Common myeloid progenitor, CD34-positive (primary cell): ENCODE measurements around the gene TEX14.
A peak's percentile ranks its signal among the peaks of the same experiment; 100 is the strongest.

Experiments used
- CTCF ChIA-PET: fragments of 350-600 bp; sonication (Branson Sonifier 250); formaldehyde crosslinking; loops from one replicate; lab custom pipeline; 2021; ENCODE audit warnings: antibody characterized with exemption; lab: Charles Lee
- POLR2A ChIA-PET: fragments of 350-600 bp; sonication (Branson Sonifier 250); formaldehyde crosslinking; loops from one replicate; lab custom pipeline; 2021; ENCODE audit warnings: antibody characterized with exemption; lab: Charles Lee
- DNase-seq, 3 donors: peaks; one replicate each; pipeline versions ENCODE4 v3.0.0 to v3.0.0-alpha.2; 2013
- H3K27ac ChIP-seq, 2 experiments: 1 replicate in 1 of 2; 2 replicates in 1 of 2; pipeline ENCODE4 v1.7.0; 2013; ENCODE audit warnings: inconsistent platforms in 2 of 2, low read length in 2 of 2, mild to moderate bottlenecking in 2 of 2, low read depth in 1 of 2, moderate library complexity in 1 of 2; ENCODE audit not compliant: severe bottlenecking in 2 of 2, insufficient read depth in 1 of 2, poor library complexity in 1 of 2
- H3K27me3 ChIP-seq, 5 experiments: replicated peaks in 2 of 5; 1 replicate in 3 of 5; 2 replicates in 2 of 5; pipeline versions ENCODE4 v1.6.1 to v1.7.0; 2013; ENCODE audit warnings: low read length in 4 of 5, mild to moderate bottlenecking in 2 of 5, moderate library complexity in 2 of 5, inconsistent platforms in 1 of 5; ENCODE audit not compliant: insufficient read depth in 5 of 5, control insufficient read depth in 4 of 5
- H3K36me3 ChIP-seq, 4 experiments: 1 replicate in 2 of 4; 2 replicates in 2 of 4; pipeline versions ENCODE4 v1.6.1 to v1.7.0; 2013; ENCODE audit warnings: low read length in 3 of 4, control low read depth in 1 of 4, mild to moderate bottlenecking in 1 of 4; ENCODE audit not compliant: control insufficient read depth in 4 of 4, insufficient read depth in 4 of 4
- H3K4me1 ChIP-seq, 4 experiments: 1 replicate in 3 of 4; 2 replicates in 1 of 4; pipeline versions ENCODE4 v1.6.1 to v1.7.1; 2013; ENCODE audit warnings: low read length in 3 of 4, mild to moderate bottlenecking in 3 of 4, control low read depth in 1 of 4, inconsistent platforms in 1 of 4, moderate library complexity in 1 of 4; ENCODE audit not compliant: control insufficient read depth in 4 of 4, insufficient read depth in 4 of 4; ENCODE audit errors: control extremely low read depth in 1 of 4
- H3K4me3 ChIP-seq, 7 experiments: 1 replicate in 4 of 7; 2 replicates in 3 of 7; pipeline versions ENCODE4 v1.5.1 to v1.7.0; 2013; ENCODE audit warnings: mild to moderate bottlenecking in 7 of 7, low read length in 6 of 7, moderate library complexity in 6 of 7, inconsistent platforms in 2 of 7, low read depth in 2 of 7, control low read depth in 1 of 7; ENCODE audit not compliant: insufficient read depth in 4 of 7, control insufficient read depth in 1 of 7; ENCODE audit errors: extremely low read depth in 1 of 7
- H3K9me3 ChIP-seq, 5 experiments: 1 replicate in 4 of 5; 2 replicates in 1 of 5; pipeline versions ENCODE4 v1.6.1 to v1.7.1; 2013; ENCODE audit warnings: low read length in 4 of 5, mild to moderate bottlenecking in 2 of 5, inconsistent platforms in 1 of 5, low read depth in 1 of 5, moderate library complexity in 1 of 5; ENCODE audit not compliant: control insufficient read depth in 4 of 5, insufficient read depth in 2 of 5; ENCODE audit errors: control extremely low read depth in 1 of 5
- WGBS: methylation state at CpG from one replicate; pipeline ENCODE4 v1.1.5; 2013; ENCODE audit not compliant: insufficient coverage; 5-methylcytosine and 5-hydroxymethylcytosine counted together

TEX14 gene

DNA sequence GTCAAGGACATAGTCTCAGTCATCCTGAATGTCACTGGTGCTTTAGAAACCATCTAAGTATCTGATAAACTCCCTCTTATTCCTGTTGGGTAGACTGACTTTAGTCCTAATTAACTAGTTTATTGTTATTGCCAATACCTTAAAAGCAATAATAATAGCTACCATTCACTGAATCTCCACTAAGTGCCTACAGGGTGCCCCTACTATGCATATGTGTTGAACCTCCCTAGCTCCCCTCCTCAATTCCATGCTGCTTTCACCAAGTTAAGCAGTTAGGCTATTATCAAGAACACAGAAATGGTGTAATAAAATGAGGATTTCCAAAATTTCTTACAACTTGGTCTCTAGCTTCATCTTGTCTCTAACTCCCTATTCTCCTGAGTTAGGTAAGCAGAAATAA is 89.9 kb downstream of the TEX14 start:
- H3K27ac ChIP-seq: no peak overlapping the region
- H3K4me3 ChIP-seq: no peak overlapping the region
- peaks cover 0 to 5% (median 0%) of the 10 kb centered on the region in 4 experiments for H3K4me1 ChIP-seq
- DNase-seq: no peak
- no peaks in the 10 kb centered on the region for H3K36me3 ChIP-seq
- CTCF ChIA-PET: interaction anchor here (0.8 to 1.0 kb wide), 2 partner anchors 14 to 20 kb away, joined by 3 to 6 read pairs; no protein-coding TSS in a partner anchor
- H3K9me3 ChIP-seq: no peaks in the 10 kb centered on the region
- no peaks in the 10 kb centered on the region for H3K27me3 ChIP-seq
- POLR2A ChIA-PET: no interaction called here

DNA sequence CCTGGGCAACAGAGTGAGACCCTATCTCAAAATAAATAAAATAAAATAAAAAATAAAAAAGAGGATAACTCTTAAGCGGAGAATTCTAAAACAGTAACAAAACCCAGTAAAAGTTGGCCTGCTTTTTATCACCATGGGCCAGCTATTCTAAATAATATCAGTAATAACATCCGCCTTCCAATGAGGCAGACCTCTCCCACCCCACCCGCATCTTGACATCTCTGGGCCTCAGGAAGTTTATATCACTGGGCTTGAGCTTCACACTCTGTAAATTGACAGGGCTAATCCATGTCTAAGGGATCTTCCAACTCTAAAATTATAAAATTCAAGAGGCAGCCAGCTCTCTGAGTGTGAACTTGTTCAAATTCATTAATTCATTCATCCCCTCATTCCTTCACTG is 94.5 kb downstream of the TEX14 start:
- no peaks in the 10 kb centered on the region for H3K36me3 ChIP-seq
- H3K27me3 ChIP-seq: no peaks in the 10 kb centered on the region
- WGBS: 90% methylated on average over 2 of the region's 3 CpGs
- no peaks in the 10 kb centered on the region for H3K9me3 ChIP-seq
- H3K27ac ChIP-seq: no peak overlapping the region
- no peaks in the 10 kb centered on the region for H3K4me1 ChIP-seq
- CTCF ChIA-PET: interaction anchor here (1.0 to 1.4 kb wide), 2 partner anchors 9 to 72 kb away, joined by 3 to 4 read pairs; no protein-coding TSS in a partner anchor
- POLR2A ChIA-PET: no interaction called here
- no peak overlapping the region for H3K4me3 ChIP-seq
- no peak for DNase-seq

DNA sequence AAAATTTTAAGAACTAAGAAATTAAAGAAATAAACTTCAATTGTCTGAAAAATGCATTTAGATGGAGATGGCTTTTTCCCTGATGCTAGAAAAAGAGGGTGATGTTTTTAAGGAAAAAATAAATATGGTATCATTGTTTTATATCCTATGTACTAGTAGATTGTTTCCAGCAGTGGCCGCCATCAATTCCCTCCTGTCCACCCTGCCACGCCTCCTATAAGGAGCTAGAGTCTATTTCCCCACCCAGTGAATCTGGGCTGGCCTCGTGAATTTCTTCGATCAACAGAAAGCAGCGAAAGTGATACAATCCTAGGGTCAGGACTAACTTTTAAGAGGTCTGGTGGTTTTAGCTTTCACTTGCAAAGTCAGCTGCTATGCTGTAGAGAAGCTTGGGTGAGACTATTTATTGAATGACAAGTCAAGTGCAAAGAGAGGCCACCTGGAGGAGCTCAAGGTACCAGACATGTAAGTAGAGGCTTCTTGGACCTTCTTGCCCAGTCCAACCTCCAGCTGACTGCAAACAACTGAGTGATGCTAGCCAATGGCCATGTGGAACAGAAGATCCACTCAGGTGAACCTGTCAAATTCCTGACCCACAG is 96.6 kb downstream of the TEX14 start:
- 98% methylated on average over 5 of the region's 5 CpGs for WGBS

DNA sequence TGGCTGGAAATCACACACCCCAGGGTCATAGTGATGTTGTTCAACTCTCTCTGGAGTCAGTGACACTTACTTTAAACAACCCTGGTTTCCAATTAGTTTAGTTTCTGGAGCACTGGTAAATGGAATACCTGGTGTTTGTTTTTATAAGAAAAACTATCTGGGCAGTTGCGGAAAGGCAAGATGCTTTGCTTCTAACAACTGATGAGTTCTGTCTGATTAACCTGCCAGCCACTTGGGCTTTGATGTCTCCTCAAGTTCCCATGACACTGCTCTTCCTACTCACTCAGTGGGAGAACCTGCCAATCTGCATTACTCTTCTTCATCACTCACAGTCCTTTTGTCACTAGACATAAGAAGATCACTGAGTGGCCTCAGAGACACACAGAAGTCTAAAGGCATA is 98.7 kb downstream of the TEX14 start:
- WGBS: 100% methylated on average over 1 of the region's 1 CpG
- CTCF ChIA-PET: no interaction called here
- POLR2A ChIA-PET: no interaction called here
- no peaks in the 10 kb centered on the region for H3K4me1 ChIP-seq
- no peak overlapping the region for H3K4me3 ChIP-seq
- no peak for DNase-seq
- no peak overlapping the region for H3K27ac ChIP-seq
- no peaks in the 10 kb centered on the region for H3K27me3 ChIP-seq
- no peaks in the 10 kb centered on the region for H3K36me3 ChIP-seq
- H3K9me3 ChIP-seq: no peaks in the 10 kb centered on the region

More for the DNA sequence above, 96.6 kb downstream of the TEX14 start:
- no peaks in the 10 kb centered on the region for H3K4me1 ChIP-seq
- no peaks in the 10 kb centered on the region for H3K9me3 ChIP-seq
- CTCF ChIA-PET: interaction anchor here (0.6 to 2.0 kb wide), 3 partner anchors 9 to 25 kb away, joined by 3 to 10 read pairs (median 6); no protein-coding TSS in a partner anchor
- H3K27me3 ChIP-seq: no peaks in the 10 kb centered on the region
- H3K36me3 ChIP-seq: no peaks in the 10 kb centered on the region
- no peak overlapping the region for H3K4me3 ChIP-seq
- no peak overlapping the region for H3K27ac ChIP-seq
- POLR2A ChIA-PET: interaction anchor here (0.7 to 1.2 kb wide), 2 partner anchors 16 to 81 kb away, joined by 3 to 4 read pairs; partner anchors contain the start of gene MTMR4
- no peak for DNase-seq

DNA sequence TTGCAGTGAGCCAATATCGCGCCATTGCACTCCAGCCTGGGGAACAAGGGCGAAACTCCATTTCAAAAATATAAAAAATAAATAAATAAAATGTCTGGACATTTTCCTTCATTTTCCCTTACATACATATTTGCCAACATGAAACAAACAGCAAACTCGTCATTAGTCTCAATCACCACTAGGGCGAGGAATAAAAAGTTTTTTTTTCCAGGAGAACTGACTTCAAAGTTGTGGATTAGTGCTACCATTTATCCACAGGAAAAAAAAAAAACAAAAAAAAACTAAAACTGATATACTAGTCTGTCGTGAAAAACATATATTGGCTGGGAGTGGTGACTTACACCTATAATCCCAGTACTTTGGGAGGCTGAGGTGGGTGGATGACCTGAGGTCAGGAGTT is 100.4 kb downstream of the TEX14 start:
- Histone ChIP-seq H3K4me1 (no peaks in the 10 kb centered on the region), H3K36me3 (no peaks in the 10 kb centered on the region), H3K4me3 (no peak overlapping the region), H3K27me3 (no peaks in the 10 kb centered on the region), H3K27ac (no peak overlapping the region), H3K9me3 (no peaks in the 10 kb centered on the region)
- ChIA-PET POLR2A (no interaction called here), CTCF (interaction anchor here (0.9 kb wide), 1 partner anchor 423 kb away, joined by 4 read pairs; no protein-coding TSS in a partner anchor)
- WGBS: no CpG with 5 or more reads among the region's 6 CpGs
- no peak for DNase-seq

- Histone ChIP-seq H3K4me3 (no peak overlapping the region), H3K27me3 (no peaks in the 10 kb centered on the region), H3K27ac (no peak overlapping the region), H3K4me1 (no peaks in the 10 kb centered on the region), H3K9me3 (no peaks in the 10 kb centered on the region), H3K36me3 (no peaks in the 10 kb centered on the region)
- CTCF ChIA-PET: interaction anchor here (2.6 kb wide), 1 partner anchor 419 kb away, joined by 9 read pairs; no protein-coding TSS in a partner anchor
- DNase-seq: no peak
- 80% methylated on average over 1 of the region's 2 CpGs for WGBS
- POLR2A ChIA-PET: no interaction called here
Observed at GRCh38 chr17:58590377-58590776, 101.5 kb downstream of the TEX14 start.

DNA sequence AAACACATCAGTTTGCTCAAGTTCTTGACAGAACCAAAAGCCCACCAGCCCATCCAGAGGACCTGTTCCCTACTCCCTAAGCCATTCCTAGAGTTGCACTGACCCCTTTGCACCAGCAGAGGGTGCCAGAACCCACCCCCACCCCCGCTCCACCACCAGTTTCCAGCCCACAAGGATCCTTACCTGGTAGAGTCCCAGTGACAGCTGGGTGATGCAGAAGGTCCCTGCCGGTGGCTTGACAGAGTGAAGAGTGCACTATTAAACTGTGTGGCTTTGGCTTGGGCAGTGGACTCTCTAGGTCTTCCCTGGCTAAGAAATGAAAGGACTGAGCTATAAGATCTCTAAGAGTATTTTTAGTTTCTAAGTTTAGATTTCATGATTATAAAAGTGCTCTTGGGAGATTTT is 104.1 kb downstream of the TEX14 start:
- Histone ChIP-seq H3K27ac (no peak overlapping the region), H3K4me3 (no peak overlapping the region), H3K9me3 (no peaks in the 10 kb centered on the region), H3K4me1 (no peaks in the 10 kb centered on the region), H3K27me3 (no peaks in the 10 kb centered on the region), H3K36me3 (no peaks in the 10 kb centered on the region)
- CTCF ChIA-PET: interaction anchor here (0.6 to 4.0 kb wide), 22 partner anchors 8 to 421 kb away, joined by 3 to 15 read pairs (median 5); no protein-coding TSS in a partner anchor
- DNase-seq: peak; percentile 52 to 67 (median 63)
- POLR2A ChIA-PET: interaction anchor here (1.1 to 2.8 kb wide), 2 partner anchors 44 to 69 kb away, joined by 4 to 16 read pairs; no protein-coding TSS in a partner anchor
- WGBS: no CpG with 5 or more reads among the region's 2 CpGs
